ENCODE results near the gene ITPK1.

The ITPK1 gene

DNA sequence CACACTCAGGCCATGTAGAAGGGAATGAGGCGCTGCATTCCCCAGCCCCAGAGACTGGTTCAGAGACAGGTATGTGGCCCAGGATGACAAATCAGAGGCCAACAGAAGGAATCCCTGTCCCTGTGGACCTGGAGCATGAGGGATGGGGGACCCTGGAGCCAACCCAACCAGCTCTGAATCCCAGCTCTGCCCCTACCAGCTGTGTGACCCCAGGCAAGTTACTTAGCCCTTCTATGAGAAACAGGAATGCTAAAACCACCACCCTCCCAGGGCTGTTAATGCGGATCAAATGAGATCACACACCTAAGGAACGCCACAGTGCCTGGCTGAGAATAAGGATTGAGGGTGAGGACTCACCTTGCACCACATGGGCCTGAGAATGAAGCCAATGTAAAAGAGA, 15.6 kb downstream of the ITPK1 start:
- no peak overlapping the region for H2BK15ac ChIP-seq (ENCODE audit: low read depth, poor library complexity, severe bottlenecking)
- no peaks in the 10 kb centered on the region for H3K9me3 ChIP-seq (ENCODE audit: control insufficient read depth, low read length)
- H2BK12ac ChIP-seq (ENCODE audit: low read length in 2 of 2): no peak overlapping the region
- WGBS: 95% methylated on average over 3 of the region's 3 CpGs
- H3K23ac ChIP-seq (ENCODE audit: low read length in 2 of 2): no peak overlapping the region
- H2AK5ac ChIP-seq (ENCODE audit: low read length, severe bottlenecking): no peak overlapping the region
- no peak for DNase-seq
- H2BK5ac ChIP-seq (ENCODE audit: low read depth, low read length, poor library complexity, severe bottlenecking): no peak overlapping the region
- H3K36me3 ChIP-seq (ENCODE audit: control insufficient read depth in 1 of 2, insufficient read depth in 2 of 2, low read depth in 1 of 2, low read length in 2 of 2): no peaks in the 10 kb centered on the region
- H3K4ac ChIP-seq (ENCODE audit: low read depth in 1 of 2, low read length in 2 of 2): no peak overlapping the region
- H3K4me1 ChIP-seq (ENCODE audit: control insufficient read depth, insufficient read depth, low read depth, low read length): peaks cover 5% of the 10 kb centered on the region
- no peak overlapping the region for H3K4me3 ChIP-seq (ENCODE audit: insufficient read depth in 1 of 2, low read depth in 1 of 2, low read length in 2 of 2)
- H3K9ac ChIP-seq (ENCODE audit: low read length): no peak overlapping the region
- peaks cover 43% of the 10 kb centered on the region for H3K79me1 ChIP-seq (replicated peaks; ENCODE audit: low read length, poor library complexity, severe bottlenecking)
- H3K18ac ChIP-seq (ENCODE audit: low read depth in 1 of 2, low read length in 2 of 2): no peak overlapping the region
- no peak overlapping the region for H4K8ac ChIP-seq (ENCODE audit: low read length)
- no peak overlapping the region for H3K4me2 ChIP-seq (ENCODE audit: low read length, poor library complexity, severe bottlenecking)
- H2BK120ac ChIP-seq (ENCODE audit: low read depth, low read length): no peak overlapping the region
- no peak overlapping the region for H3K27ac ChIP-seq (ENCODE audit: low read length, poor library complexity, severe bottlenecking)
- no peak overlapping the region for H4K91ac ChIP-seq (ENCODE audit: low read length)
- no peaks in the 10 kb centered on the region for H3K27me3 ChIP-seq (ENCODE audit: control insufficient read depth in 1 of 2, insufficient read depth in 1 of 2, low read length in 2 of 2)
- H2AFZ ChIP-seq (ENCODE audit: low read depth, low read length): no peak overlapping the region
- no peak overlapping the region for H3K14ac ChIP-seq (ENCODE audit: low read length in 2 of 2)

DNA sequence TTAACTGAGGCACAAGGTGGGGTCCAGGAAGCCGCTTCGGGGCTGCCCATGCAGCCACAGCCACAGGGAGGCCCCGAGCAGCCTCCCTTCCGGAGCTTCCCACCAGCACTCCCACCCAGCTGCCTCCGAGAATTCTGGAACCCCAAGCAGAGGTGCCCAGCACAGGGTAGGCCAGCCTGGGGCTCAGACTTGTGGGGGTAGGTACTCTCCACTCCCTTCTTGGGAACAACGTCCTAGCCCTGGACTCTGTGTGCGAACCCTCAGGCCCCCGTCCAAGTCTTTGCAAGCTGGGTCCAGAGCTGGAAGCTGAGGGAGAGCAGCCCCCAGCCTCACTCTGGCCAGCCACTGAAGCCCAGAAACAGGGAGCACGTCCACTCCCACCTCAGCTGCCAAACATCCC, 16.1 kb downstream of the ITPK1 start:
- 86% methylated on average over 9 of the region's 9 CpGs for WGBS
- Histone ChIP-seq H3K4ac (ENCODE audit: low read depth in 1 of 2, low read length in 2 of 2) (no peak overlapping the region), H3K79me1 (replicated peaks; ENCODE audit: low read length, poor library complexity, severe bottlenecking) (peaks cover 44% of the 10 kb centered on the region), H2AFZ (ENCODE audit: low read depth, low read length) (no peak overlapping the region), H3K18ac (ENCODE audit: low read depth in 1 of 2, low read length in 2 of 2) (no peak overlapping the region), H2AK5ac (ENCODE audit: low read length, severe bottlenecking) (no peak overlapping the region), H3K4me2 (ENCODE audit: low read length, poor library complexity, severe bottlenecking) (no peak overlapping the region), H3K4me3 (ENCODE audit: insufficient read depth in 1 of 2, low read depth in 1 of 2, low read length in 2 of 2) (no peak overlapping the region), H2BK120ac (ENCODE audit: low read depth, low read length) (no peak overlapping the region), H3K14ac (ENCODE audit: low read length in 2 of 2) (no peak overlapping the region), H2BK15ac (ENCODE audit: low read depth, poor library complexity, severe bottlenecking) (no peak overlapping the region), H4K91ac (ENCODE audit: low read length) (no peak overlapping the region), H2BK12ac (ENCODE audit: low read length in 2 of 2) (no peak overlapping the region), H3K4me1 (ENCODE audit: control insufficient read depth, insufficient read depth, low read depth, low read length) (peaks cover 3% of the 10 kb centered on the region), H3K9me3 (ENCODE audit: control insufficient read depth, low read length) (no peaks in the 10 kb centered on the region), H4K8ac (ENCODE audit: low read length) (no peak overlapping the region), H3K9ac (ENCODE audit: low read length) (no peak overlapping the region), H2BK5ac (ENCODE audit: low read depth, low read length, poor library complexity, severe bottlenecking) (no peak overlapping the region), H3K23ac (ENCODE audit: low read length in 2 of 2) (no peak overlapping the region), H3K27me3 (ENCODE audit: control insufficient read depth in 1 of 2, insufficient read depth in 1 of 2, low read length in 2 of 2) (no peaks in the 10 kb centered on the region), H3K27ac (ENCODE audit: low read length, poor library complexity, severe bottlenecking) (no peak overlapping the region), H3K36me3 (ENCODE audit: control insufficient read depth in 1 of 2, insufficient read depth in 2 of 2, low read depth in 1 of 2, low read length in 2 of 2) (no peaks in the 10 kb centered on the region)
- DNase-seq: no peak

DNA sequence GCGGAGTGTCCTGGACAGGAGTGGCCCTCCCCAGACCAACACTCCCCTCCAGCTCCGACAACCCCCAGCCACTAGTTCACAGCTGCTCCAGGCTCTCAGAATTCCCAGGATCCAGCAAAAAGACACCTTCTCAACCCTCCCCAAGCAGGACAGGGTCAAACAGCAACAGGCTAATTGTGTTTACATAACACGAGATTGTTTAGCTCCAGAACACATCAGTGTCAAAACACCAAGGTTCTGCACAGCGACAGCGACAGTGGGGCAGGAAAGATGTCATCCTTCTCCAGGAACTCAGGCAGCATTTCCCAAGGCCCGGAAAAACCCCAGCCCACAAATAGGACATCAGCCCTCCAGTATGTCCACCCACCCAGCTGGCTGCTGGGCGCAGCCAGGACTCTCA, 16.5 kb downstream of the ITPK1 start:
- Histone ChIP-seq H3K4me1 (ENCODE audit: control insufficient read depth, insufficient read depth, low read depth, low read length) (peaks cover 5% of the 10 kb centered on the region), H3K27ac (ENCODE audit: low read length, poor library complexity, severe bottlenecking) (no peak overlapping the region), H2AFZ (ENCODE audit: low read depth, low read length) (no peak overlapping the region), H3K9me3 (ENCODE audit: control insufficient read depth, low read length) (no peaks in the 10 kb centered on the region), H3K27me3 (ENCODE audit: control insufficient read depth in 1 of 2, insufficient read depth in 1 of 2, low read length in 2 of 2) (no peaks in the 10 kb centered on the region), H2BK5ac (ENCODE audit: low read depth, low read length, poor library complexity, severe bottlenecking) (no peak overlapping the region), H3K4me3 (ENCODE audit: insufficient read depth in 1 of 2, low read depth in 1 of 2, low read length in 2 of 2) (no peak overlapping the region), H3K4ac (ENCODE audit: low read depth in 1 of 2, low read length in 2 of 2) (no peak overlapping the region), H3K14ac (ENCODE audit: low read length in 2 of 2) (no peak overlapping the region), H2BK15ac (ENCODE audit: low read depth, poor library complexity, severe bottlenecking) (no peak overlapping the region), H2AK5ac (ENCODE audit: low read length, severe bottlenecking) (no peak overlapping the region), H3K23ac (ENCODE audit: low read length in 2 of 2) (no peak overlapping the region), H3K4me2 (ENCODE audit: low read length, poor library complexity, severe bottlenecking) (no peak overlapping the region), H4K91ac (ENCODE audit: low read length) (no peak overlapping the region), H2BK120ac (ENCODE audit: low read depth, low read length) (no peak overlapping the region), H2BK12ac (ENCODE audit: low read length in 2 of 2) (no peak overlapping the region), H3K9ac (ENCODE audit: low read length) (no peak overlapping the region), H3K36me3 (ENCODE audit: control insufficient read depth in 1 of 2, insufficient read depth in 2 of 2, low read depth in 1 of 2, low read length in 2 of 2) (no peaks in the 10 kb centered on the region), H4K8ac (ENCODE audit: low read length) (no peak overlapping the region), H3K79me1 (replicated peaks; ENCODE audit: low read length, poor library complexity, severe bottlenecking) (peaks cover 45% of the 10 kb centered on the region), H3K18ac (ENCODE audit: low read depth in 1 of 2, low read length in 2 of 2) (no peak overlapping the region)
- DNase-seq: peak; percentile 35
- 20% methylated on average over 7 of the region's 7 CpGs for WGBS

- Histone ChIP-seq H3K36me3 (ENCODE audit: control insufficient read depth in 1 of 2, insufficient read depth in 2 of 2, low read depth in 1 of 2, low read length in 2 of 2) (peaks cover 0 to 3% of the 10 kb centered on the region in 2 experiments), H3K4me1 (ENCODE audit: control insufficient read depth, insufficient read depth, low read depth, low read length) (peaks cover 2% of the 10 kb centered on the region), H3K4ac (ENCODE audit: low read depth in 1 of 2, low read length in 2 of 2) (no peak overlapping the region), H3K4me3 (ENCODE audit: insufficient read depth in 1 of 2, low read depth in 1 of 2, low read length in 2 of 2) (no peak overlapping the region), H2BK120ac (ENCODE audit: low read depth, low read length) (no peak overlapping the region), H3K23ac (ENCODE audit: low read length in 2 of 2) (no peak overlapping the region), H2BK5ac (ENCODE audit: low read depth, low read length, poor library complexity, severe bottlenecking) (no peak overlapping the region), H2BK15ac (ENCODE audit: low read depth, poor library complexity, severe bottlenecking) (no peak overlapping the region), H3K79me1 (replicated peaks; ENCODE audit: low read length, poor library complexity, severe bottlenecking) (peaks cover 52% of the 10 kb centered on the region), H2BK12ac (ENCODE audit: low read length in 2 of 2) (no peak overlapping the region), H4K91ac (ENCODE audit: low read length) (no peak overlapping the region), H3K9ac (ENCODE audit: low read length) (no peak overlapping the region), H3K27me3 (ENCODE audit: control insufficient read depth in 1 of 2, insufficient read depth in 1 of 2, low read length in 2 of 2) (no peaks in the 10 kb centered on the region), H2AK5ac (ENCODE audit: low read length, severe bottlenecking) (no peak overlapping the region), H4K8ac (ENCODE audit: low read length) (no peak overlapping the region), H3K27ac (ENCODE audit: low read length, poor library complexity, severe bottlenecking) (no peak overlapping the region), H3K18ac (ENCODE audit: low read depth in 1 of 2, low read length in 2 of 2) (no peak overlapping the region), H3K4me2 (ENCODE audit: low read length, poor library complexity, severe bottlenecking) (no peak overlapping the region), H3K9me3 (ENCODE audit: control insufficient read depth, low read length) (no peaks in the 10 kb centered on the region), H3K14ac (ENCODE audit: low read length in 2 of 2) (no peak overlapping the region), H2AFZ (ENCODE audit: low read depth, low read length) (no peak overlapping the region)
- no peak for DNase-seq
- WGBS: 96% methylated on average over 12 of the region's 13 CpGs
Measured at GRCh38 chr14:93096691-93097322, 18.9 kb downstream of the ITPK1 start.

Data from mesenchymal stem cell (in vitro differentiated cells and primary cell).